AG09319 (cell line): Measurements from ENCODE around the gene EVL.

Experiments used
- DNase-seq: peaks from one replicate; pipeline ENCODE4 v3.0.0-alpha.2; 2010; ENCODE audit warnings: low read depth; ENCODE audit errors: extremely low read depth
- TF ChIP-seq, protein P1 (sequence below): IDR thresholded peaks from 2 replicates; pipeline ENCODE4 v1.5.1; 2011; ENCODE audit warnings: low read depth, mild to moderate bottlenecking, inconsistent platforms, low read length, moderate library complexity

Gene EVL

DNA sequence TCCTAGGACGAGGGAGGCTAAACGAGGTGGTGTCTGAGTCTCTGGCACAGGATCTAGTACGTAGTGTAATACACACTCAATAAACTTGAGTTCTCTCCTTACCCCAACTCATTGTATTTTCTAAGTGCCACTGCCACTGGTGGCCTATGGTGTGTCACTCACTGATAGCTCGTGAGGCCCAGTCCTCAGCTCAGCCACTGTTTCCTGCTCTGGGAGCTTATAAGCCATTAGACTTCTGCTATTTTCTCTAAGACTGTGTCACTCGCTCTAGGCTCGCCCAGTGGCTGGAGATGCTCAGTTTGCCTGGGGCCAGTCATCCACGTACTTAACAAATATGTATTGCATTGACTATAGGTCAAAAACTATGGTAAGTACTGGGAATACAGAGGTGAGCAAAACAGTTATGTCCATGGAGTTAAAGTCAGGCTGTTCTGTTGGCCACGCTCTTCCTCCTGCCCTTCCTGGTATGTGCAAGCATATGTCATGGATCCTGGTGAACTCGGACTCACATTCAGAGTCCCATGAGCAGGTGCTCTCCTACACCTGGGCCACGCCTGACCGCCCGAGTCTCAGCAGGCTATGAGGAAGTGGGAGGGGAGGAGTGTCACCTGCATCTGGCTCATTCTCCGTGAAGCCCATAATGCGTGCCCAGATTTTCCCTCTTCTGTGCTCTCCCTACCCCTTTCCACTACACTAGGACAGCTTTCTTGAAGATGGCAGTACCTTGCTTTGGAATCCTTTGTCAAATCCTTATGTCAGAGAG is 52.6 kb downstream of the EVL start:
- TF ChIP-seq, protein P1, sequence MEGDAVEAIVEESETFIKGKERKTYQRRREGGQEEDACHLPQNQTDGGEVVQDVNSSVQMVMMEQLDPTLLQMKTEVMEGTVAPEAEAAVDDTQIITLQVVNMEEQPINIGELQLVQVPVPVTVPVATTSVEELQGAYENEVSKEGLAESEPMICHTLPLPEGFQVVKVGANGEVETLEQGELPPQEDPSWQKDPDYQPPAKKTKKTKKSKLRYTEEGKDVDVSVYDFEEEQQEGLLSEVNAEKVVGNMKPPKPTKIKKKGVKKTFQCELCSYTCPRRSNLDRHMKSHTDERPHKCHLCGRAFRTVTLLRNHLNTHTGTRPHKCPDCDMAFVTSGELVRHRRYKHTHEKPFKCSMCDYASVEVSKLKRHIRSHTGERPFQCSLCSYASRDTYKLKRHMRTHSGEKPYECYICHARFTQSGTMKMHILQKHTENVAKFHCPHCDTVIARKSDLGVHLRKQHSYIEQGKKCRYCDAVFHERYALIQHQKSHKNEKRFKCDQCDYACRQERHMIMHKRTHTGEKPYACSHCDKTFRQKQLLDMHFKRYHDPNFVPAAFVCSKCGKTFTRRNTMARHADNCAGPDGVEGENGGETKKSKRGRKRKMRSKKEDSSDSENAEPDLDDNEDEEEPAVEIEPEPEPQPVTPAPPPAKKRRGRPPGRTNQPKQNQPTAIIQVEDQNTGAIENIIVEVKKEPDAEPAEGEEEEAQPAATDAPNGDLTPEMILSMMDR: no peak
- DNase-seq: no peak

DNA sequence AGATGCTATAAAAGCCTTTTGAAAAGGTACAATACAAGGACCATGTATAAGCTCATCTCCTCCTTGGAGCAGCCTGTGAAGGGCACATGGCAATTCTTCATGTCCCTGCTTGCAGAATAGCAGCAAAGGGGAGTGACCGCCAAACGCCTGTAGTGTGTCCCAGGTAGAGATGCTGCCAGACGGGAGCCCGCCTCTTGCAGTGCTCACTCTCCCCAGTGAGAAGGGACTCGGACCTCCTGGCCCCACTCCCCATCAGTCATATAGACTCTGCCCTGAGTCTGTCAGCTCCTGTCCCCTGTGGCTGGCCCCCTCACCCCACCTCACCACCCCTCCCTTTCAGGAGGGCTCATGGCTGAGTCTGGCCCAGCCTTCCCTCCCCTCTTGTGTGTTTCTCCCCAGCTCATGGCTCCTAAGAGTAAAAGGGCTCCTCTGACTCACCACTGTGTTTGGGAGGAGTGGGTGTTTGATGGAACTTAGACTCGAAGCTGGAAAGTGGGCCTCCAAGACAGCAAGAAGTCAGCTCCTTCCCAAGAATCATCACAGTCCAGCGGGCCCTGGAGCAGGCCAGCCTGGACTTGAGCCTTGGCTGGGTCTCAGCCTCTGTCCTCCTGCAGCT is 53.3 kb downstream of the EVL start:
- no peak for DNase-seq
- TF ChIP-seq, protein P1: no peak

DNA sequence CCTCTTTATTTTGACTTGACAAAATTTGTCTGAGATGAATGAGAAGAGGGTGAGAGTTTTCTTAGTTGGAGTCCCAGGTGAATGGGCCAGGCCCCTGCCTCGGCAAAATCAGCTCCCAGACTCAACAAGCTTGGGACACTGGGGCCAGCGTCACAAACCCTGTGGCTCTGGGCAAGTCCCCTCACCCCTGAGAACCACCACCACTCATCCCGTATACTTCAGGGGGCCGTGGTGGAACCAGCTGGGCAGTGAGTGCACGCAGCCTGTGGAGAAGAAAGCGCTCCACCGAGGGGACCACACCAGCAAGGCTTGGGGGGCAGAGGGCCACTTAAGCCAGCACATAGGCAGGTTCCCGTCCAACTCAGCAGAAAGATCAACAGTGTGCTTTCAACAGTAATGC is 54.0 kb downstream of the EVL start:
- TF ChIP-seq, protein P1: no peak
- no peak for DNase-seq

DNA sequence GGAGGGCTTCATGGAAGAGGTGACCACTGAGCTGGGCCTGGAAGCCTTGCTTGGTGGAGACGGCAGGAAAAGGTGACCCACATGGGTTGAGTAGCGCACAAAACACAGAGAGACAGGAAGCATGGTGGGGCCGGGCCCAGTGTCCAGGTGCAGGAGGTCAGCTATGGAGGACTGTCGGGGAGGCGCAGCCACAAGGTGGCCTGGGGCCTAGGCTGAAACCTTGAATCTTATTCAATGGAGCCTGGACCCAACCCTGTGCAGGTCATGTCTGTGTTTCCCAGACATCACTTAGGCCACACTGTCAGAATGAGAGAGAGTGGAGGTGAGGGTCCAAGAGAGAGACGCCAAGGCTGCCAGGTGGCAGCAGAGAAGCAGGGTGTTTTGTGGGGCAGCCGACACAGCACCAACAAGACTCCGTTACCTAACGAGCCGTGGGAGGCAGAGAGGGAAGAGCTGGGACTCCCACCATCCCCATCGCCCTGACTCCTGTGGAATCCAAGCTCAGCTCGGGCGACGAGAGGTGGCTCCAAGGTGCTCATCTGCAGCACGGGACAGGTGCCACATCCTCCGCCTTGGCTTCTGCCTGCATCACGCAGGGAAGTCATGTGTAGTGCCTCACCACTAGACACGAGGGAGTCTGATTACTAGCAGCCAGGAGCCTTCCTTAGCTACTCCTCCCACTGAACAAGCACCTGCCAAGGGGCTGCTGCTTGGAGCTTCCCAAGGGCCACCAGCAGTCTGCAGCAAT is 55.5 kb downstream of the EVL start:
- TF ChIP-seq, protein P1: no peak
- DNase-seq: no peak

DNA sequence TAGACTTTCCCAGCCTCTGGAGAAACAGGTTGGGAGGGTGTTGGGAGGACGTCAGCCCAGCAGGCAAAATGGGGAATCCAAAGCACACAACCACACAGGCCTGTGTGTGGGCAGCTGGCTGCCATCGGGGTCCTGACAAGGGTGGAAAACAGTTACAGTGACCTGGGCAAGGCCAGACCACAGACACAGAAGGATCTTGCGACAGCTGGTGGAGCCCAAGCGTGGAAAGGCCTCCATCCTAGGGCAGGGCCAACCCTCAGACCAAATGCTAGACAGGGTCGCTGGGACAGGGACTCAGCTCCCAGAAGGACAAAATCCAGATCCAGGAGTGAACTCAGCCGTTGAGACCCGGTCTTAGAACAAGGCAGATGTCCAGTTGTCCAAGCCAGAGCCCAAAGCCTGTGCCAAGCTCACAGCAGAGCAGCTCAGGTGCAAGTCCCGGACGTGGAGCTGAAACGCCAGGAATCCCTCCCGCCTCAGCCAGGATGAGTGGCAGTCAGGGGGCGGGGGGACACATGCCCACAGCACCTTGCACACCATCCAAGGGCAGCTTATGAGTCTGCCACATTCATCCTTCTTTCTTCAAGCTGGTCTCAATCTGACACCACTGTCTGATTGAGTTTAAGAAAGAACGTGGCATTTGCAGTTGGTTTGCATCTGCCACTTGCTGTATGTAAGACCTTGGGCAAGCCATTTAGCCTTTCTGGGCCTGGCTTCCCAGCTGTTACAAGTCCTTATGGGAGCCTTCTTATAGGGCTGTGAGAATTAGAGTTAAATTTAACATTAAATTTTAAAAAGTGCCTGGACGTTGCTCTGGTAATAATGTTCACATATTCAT is 56.6 kb downstream of the EVL start:
- DNase-seq: no peak
- TF ChIP-seq, protein P1: no peak

DNA sequence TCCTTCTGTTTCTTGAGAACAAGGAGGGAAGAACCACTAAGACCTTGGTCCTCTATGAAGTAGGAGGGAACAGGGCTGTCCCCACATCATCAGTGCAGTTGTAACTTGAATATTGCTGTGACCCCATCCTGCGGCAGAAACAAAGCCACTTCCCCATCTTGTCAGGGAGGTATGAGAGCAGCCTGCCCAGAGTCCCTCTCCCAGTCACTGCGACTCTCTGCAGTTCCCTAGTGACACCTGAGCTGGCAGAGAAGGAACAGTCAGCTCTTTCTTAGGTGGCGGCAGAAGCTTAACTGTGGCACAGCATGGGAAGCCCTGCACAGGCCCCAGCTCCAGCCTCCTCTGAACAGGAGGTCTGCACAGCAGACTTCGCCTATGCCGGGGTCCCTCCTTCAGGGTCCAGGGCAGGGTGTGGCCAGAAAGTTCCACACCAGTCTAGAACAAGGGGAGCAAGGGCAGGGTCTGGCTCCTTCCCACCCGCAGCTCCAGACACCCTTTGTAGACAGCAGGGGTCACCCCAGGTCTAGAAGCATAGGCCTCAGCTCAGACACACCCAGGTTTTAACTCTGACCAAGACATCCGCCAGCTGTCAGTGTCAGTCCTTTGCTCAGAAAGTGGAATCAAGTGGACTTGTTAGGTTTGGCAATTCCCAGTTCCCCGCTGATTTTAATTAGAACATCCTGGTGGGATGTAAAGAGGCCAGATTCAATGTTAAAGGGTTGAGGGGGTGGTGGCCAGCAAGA is 57.4 kb downstream of the EVL start:
- no peak for DNase-seq
- TF ChIP-seq, protein P1: no peak
